PC-9 (cell line): ENCODE data around the gene WDR49. TPM values are rescaled to one million over a fixed set of nuclear protein-coding genes. Genes with fewer than 3 reads are reported as not detected.
A peak's percentile ranks its signal among the peaks of the same experiment; 100 is the strongest.

Experiments used
- BruUV-seq: library from RNA; stranded (reverse); fragments of 400-500 nt; replicated peaks from 2 replicates; lab custom pipeline; 2021; lab: Mats Ljungman, UMichigan
- CTCF ChIA-PET: fragments of 300-600 bp; sonication (Branson Sonifier 250); formaldehyde crosslinking; loops from one replicate; lab custom pipeline; 2022; ENCODE audit warnings: antibody characterized with exemption; lab: Charles Lee
- POLR2A ChIA-PET: fragments of 300-600 bp; sonication (Branson Sonifier 250); formaldehyde crosslinking; loops from one replicate; lab custom pipeline; 2022; ENCODE audit warnings: antibody characterized with exemption; ENCODE audit not compliant: unreplicated experiment; lab: Charles Lee
- DNase-seq, 2 experiments: peaks; one replicate each; pipeline versions ENCODE4 v3.0.0 to v3.0.0-alpha.2; 2015 to 2022; ENCODE audit warnings: mixed read lengths in 1 of 2
- H2AFZ ChIP-seq: fragments of 200-600 bp; sonication (generic); 2 replicates; pipeline ENCODE4 v1.8.1; 2017; ENCODE audit warnings: antibody characterized with exemption
- H3F3A ChIP-seq: fragments of 200-600 bp; sonication (generic); 2 replicates; pipeline ENCODE4 v1.8.1; 2017; ENCODE audit warnings: antibody characterized with exemption, mild to moderate bottlenecking, low read depth; ENCODE audit not compliant: insufficient read depth
- H3K27ac ChIP-seq: fragments of 200-600 bp; sonication (generic); 2 replicates; pipeline ENCODE4 v1.6.1; 2016; ENCODE audit warnings: mixed run types
- H3K27me3 ChIP-seq: fragments of 200-600 bp; sonication (generic); 2 replicates; pipeline ENCODE4 v1.6.1; 2016; ENCODE audit warnings: low read depth, mixed run types; ENCODE audit not compliant: insufficient read depth
- H3K36me3 ChIP-seq: fragments of 200-600 bp; sonication (generic); 2 replicates; pipeline ENCODE4 v1.6.1; 2016; ENCODE audit warnings: low read depth, mixed run types
- H3K4me1 ChIP-seq: fragments of 200-600 bp; sonication (generic); replicated peaks from 2 replicates; pipeline ENCODE4 v1.6.1; 2016; ENCODE audit warnings: mixed run types; ENCODE audit not compliant: insufficient read depth
- H3K4me2 ChIP-seq: fragments of 200-600 bp; sonication (generic); 2 replicates; pipeline ENCODE4 v1.6.1; 2017; ENCODE audit warnings: mixed run types
- H3K4me3 ChIP-seq: fragments of 200-600 bp; sonication (generic); 2 replicates; pipeline ENCODE4 v1.6.1; 2016; ENCODE audit warnings: mixed run types
- H3K79me2 ChIP-seq: fragments of 200-600 bp; sonication (generic); 2 replicates; pipeline ENCODE4 v1.6.1; 2017; ENCODE audit warnings: low read depth, mixed run types
- H3K9me2 ChIP-seq: fragments of 200-600 bp; sonication (generic); 2 replicates; pipeline ENCODE4 v1.8.1; 2017; ENCODE audit warnings: mild to moderate bottlenecking; ENCODE audit not compliant: insufficient read depth
- H3K9me3 ChIP-seq: fragments of 200-600 bp; sonication (generic); 2 replicates; pipeline ENCODE4 v1.8.1; 2016; ENCODE audit warnings: low read depth; ENCODE audit not compliant: insufficient read depth
- H4K20me1 ChIP-seq: fragments of 200-600 bp; sonication (generic); 2 replicates; pipeline ENCODE4 v1.8.1; 2017; ENCODE audit not compliant: insufficient read depth
- EZH2 ChIP-seq: fragments of 200-600 bp; sonication (generic); IDR thresholded peaks from 2 replicates; pipeline ENCODE4 v1.8.0; 2017; ENCODE audit warnings: antibody characterized with exemption, low read depth
- intact Hi-C: fragments of 100-400 bp; cut with micrococcal nuclease; formaldehyde crosslinking; loops from one replicate; pipeline ENCODE4 v1.10.0; 2022; ENCODE audit not compliant: unreplicated experiment
- total RNA-seq: library from RNA; stranded (reverse); gene quantifications from 2 replicates; pipeline ENCODE4 v1.2.3, GENCODE V29; 2021
- TF ChIP-seq, protein P1 (sequence below): fragments of 200-600 bp; sonication (generic); conservative IDR thresholded peaks from 2 replicates; pipeline ENCODE4 v1.6.1; 2017; ENCODE audit warnings: mixed run types, antibody characterized with exemption, mild to moderate bottlenecking, moderate library complexity

Gene WDR49
- total RNA-seq, 1 experiment from 2014 or later, result 0.28 TPM

DNA sequence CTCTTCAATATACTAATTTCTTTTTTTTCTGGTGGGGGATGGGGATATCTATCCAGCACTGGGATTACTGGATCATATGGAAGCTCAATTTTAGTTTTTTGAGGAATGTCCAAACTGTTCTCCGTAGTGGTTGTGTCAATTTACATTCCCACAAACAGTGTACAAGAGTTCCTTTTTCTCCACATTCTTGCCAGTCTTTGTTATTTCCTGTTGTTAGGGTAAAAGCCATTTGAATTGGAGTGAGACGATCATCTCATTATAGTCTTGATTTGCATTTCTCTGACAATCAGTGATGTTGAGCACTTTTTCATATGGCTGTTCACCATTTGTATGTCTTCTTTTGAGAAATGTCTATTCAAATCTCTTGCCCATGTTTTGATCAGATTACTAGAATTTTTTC is 12.8 kb upstream of the WDR49 start:
- POLR2A ChIA-PET, result no interaction called here
- intact Hi-C loops, result no loop called here
- H3F3A ChIP-seq, result no peaks in the 10 kb centered on the region
- no peaks in the 10 kb centered on the region for H3K4me1 ChIP-seq
- H3K4me3 ChIP-seq, result no peak overlapping the region
- no peaks in the 10 kb centered on the region for H3K36me3 ChIP-seq
- no peak overlapping the region for H3K27ac ChIP-seq
- H3K9me3 ChIP-seq, result no peaks in the 10 kb centered on the region
- H3K79me2 ChIP-seq, result no peaks in the 10 kb centered on the region
- no peak overlapping the region for H2AFZ ChIP-seq
- H3K27me3 ChIP-seq, result no peaks in the 10 kb centered on the region
- H3K4me2 ChIP-seq, result no peak overlapping the region
- no peaks in the 10 kb centered on the region for H3K9me2 ChIP-seq
- BruUV-seq, result no TSS peak
- DNase-seq, result no peak
- TF ChIP-seq, protein P1, sequence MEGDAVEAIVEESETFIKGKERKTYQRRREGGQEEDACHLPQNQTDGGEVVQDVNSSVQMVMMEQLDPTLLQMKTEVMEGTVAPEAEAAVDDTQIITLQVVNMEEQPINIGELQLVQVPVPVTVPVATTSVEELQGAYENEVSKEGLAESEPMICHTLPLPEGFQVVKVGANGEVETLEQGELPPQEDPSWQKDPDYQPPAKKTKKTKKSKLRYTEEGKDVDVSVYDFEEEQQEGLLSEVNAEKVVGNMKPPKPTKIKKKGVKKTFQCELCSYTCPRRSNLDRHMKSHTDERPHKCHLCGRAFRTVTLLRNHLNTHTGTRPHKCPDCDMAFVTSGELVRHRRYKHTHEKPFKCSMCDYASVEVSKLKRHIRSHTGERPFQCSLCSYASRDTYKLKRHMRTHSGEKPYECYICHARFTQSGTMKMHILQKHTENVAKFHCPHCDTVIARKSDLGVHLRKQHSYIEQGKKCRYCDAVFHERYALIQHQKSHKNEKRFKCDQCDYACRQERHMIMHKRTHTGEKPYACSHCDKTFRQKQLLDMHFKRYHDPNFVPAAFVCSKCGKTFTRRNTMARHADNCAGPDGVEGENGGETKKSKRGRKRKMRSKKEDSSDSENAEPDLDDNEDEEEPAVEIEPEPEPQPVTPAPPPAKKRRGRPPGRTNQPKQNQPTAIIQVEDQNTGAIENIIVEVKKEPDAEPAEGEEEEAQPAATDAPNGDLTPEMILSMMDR, result no peak
- H4K20me1 ChIP-seq, result no peaks in the 10 kb centered on the region; the same call in 1 of the 2 replicates
- CTCF ChIA-PET, result no interaction called here

DNA sequence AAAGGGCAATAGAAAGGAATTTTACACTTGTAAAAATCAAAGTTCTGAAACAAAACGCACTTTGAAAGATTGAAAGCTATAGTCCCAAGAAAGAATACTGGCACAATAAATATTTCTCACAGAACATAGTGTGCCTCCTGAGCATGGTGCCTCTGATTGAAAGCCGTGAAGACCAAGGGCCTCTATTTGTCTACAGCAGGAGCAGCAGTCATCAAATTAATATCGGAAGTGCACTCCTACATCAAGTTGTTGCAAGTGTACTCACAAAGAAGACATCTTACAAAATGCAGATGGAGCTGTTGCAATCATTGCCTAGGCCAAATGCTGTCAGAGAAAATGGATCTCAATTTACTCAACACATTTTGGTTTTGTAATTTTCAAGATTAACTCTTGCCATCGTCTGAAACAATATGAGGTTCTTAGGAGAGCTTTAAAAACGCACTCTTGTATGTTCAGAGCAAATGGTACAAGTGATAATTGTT is 9.2 kb upstream of the WDR49 start:
- no peak overlapping the region for H3K27ac ChIP-seq
- CTCF ChIA-PET, result no interaction called here

DNA sequence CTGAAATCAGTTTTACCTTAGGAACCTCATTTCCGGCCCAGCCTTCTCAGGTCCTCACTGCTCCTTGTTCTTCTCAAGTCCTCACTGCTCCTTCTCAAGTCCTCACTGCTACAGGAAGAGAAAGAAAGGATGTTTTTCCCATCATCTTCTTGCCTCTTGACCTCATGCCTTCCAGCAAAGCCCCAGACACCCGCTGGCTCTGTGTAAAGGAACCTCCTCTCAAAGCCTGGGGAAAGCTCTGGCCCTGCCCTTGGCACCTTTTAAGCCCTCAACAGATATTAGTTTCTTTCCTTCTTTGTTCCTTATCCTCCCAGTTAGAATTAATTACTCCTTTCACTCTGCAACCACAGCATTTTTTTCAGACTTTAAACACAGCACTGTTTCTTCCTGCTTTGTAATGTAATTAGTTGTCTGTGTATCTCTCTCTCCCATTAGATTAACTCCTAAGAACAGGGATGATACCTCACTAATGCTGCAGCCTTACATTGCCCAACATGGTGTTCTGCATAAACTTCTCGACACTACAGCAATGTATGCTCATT is 4.0 kb upstream of the WDR49 start:
- Histone ChIP-seq H3K79me2 (no peaks in the 10 kb centered on the region), H3K27ac (no peak overlapping the region), H3K36me3 (no peaks in the 10 kb centered on the region), H4K20me1 (no peaks in the 10 kb centered on the region), H3K4me3 (no peak overlapping the region), H2AFZ (no peak overlapping the region), H3K27me3 (no peaks in the 10 kb centered on the region), H3K4me2 (no peak overlapping the region), H3K9me2 (no peaks in the 10 kb centered on the region), H3K4me1 (no peaks in the 10 kb centered on the region), H3F3A (no peaks in the 10 kb centered on the region), H3K9me3 (no peaks in the 10 kb centered on the region)
- ChIA-PET CTCF (no interaction called here), POLR2A (no interaction called here)
- DNase-seq, result no peak
- BruUV-seq, result no TSS peak
- TF ChIP-seq, protein P1, result no peak
- TF ChIP-seq EZH2, result no peak
- intact Hi-C loops, result no loop called here

More for the DNA sequence above, 9.2 kb upstream of the WDR49 start:
- Histone ChIP-seq H3K9me2 (no peaks in the 10 kb centered on the region), H3K79me2 (no peaks in the 10 kb centered on the region), H3F3A (no peaks in the 10 kb centered on the region), H3K4me1 (no peaks in the 10 kb centered on the region), H3K9me3 (no peaks in the 10 kb centered on the region), H2AFZ (peak overlapping the region; percentile 15; the same call in 1 of the 2 replicates), H3K36me3 (no peaks in the 10 kb centered on the region), H3K4me2 (no peak overlapping the region), H3K27me3 (no peaks in the 10 kb centered on the region), H3K4me3 (no peak overlapping the region), H4K20me1 (no peaks in the 10 kb centered on the region)
- DNase-seq, result peak in 1 of 2 experiments; percentile 13
- no peak for TF ChIP-seq EZH2
- TF ChIP-seq, protein P1, result no peak
- POLR2A ChIA-PET, result no interaction called here
- intact Hi-C loops, result no loop called here
- BruUV-seq, result no TSS peak
